DND-41 (cell line): ENCODE measurements around the gene GFM1.

ENCODE experiments used
- ATAC-seq: fragments of 200-7000 bp; cut with Tn5 transposase; 3 replicates; pipeline ENCODE4 v1.9.1; 2021; ENCODE audit warnings: low read depth; ENCODE audit not compliant: insufficient read depth
- DNase-seq: peaks from one replicate; pipeline ENCODE4 v3.0.0-alpha.2; 2020
- H2AFZ ChIP-seq: 2 replicates; pipeline ENCODE4 v1.6.0; 2012; ENCODE audit warnings: low read depth, low read length
- H3K27ac ChIP-seq: 2 replicates; pipeline ENCODE4 v1.5.1; 2012; ENCODE audit warnings: low read length, inconsistent platforms
- H3K27me3 ChIP-seq: fragments of 200-600 bp; sonication (generic); 2 replicates; pipeline ENCODE4 v1.6.0; 2012; ENCODE audit warnings: low read length, mild to moderate bottlenecking, inconsistent platforms; ENCODE audit not compliant: insufficient read depth, poor library complexity
- H3K36me3 ChIP-seq: 2 replicates; pipeline ENCODE4 v1.5.1; 2012; ENCODE audit warnings: low read length, inconsistent platforms; ENCODE audit not compliant: insufficient read depth
- H3K4me1 ChIP-seq: 2 replicates; pipeline ENCODE4 v1.5.1; 2012; ENCODE audit warnings: mild to moderate bottlenecking, low read length; ENCODE audit not compliant: insufficient read depth
- H3K4me2 ChIP-seq: 2 replicates; pipeline ENCODE4 v1.6.0; 2012; ENCODE audit warnings: mild to moderate bottlenecking, moderate library complexity, low read length, inconsistent platforms; ENCODE audit not compliant: insufficient read depth
- H3K4me3 ChIP-seq, 2 experiments: fragments of 200-600 bp in 1 of 2; shearing (Covaris generic) in 1 of 2; 2 replicates each; pipeline ENCODE4 v1.5.1; 2012 to 2016; ENCODE audit warnings: inconsistent platforms in 2 of 2, low read length in 2 of 2, mild to moderate bottlenecking in 2 of 2, low read depth in 1 of 2, moderate library complexity in 1 of 2
- H3K79me2 ChIP-seq: 2 replicates; pipeline ENCODE4 v1.6.0; 2012; ENCODE audit warnings: low read length, inconsistent platforms; ENCODE audit not compliant: insufficient read depth
- H3K9ac ChIP-seq: 2 replicates; pipeline ENCODE4 v1.6.0; 2012; ENCODE audit warnings: low read depth, mild to moderate bottlenecking, inconsistent platforms, low read length, moderate library complexity
- H3K9me3 ChIP-seq: 2 replicates; pipeline ENCODE4 v1.5.1; 2012; ENCODE audit warnings: low read length, moderate library complexity, mild to moderate bottlenecking, inconsistent platforms; ENCODE audit not compliant: insufficient read depth, severe bottlenecking
- H4K20me1 ChIP-seq: 2 replicates; pipeline ENCODE4 v1.6.0; 2012; ENCODE audit warnings: low read length; ENCODE audit not compliant: insufficient read depth
- CTCF ChIP-seq: IDR thresholded peaks from 2 replicates; pipeline ENCODE4 v1.5.1; 2012; ENCODE audit warnings: borderline replicate concordance, low read length, moderate library complexity, mild to moderate bottlenecking; ENCODE audit not compliant: poor library complexity, severe bottlenecking; ENCODE audit errors: extremely low read depth
- EZH2 ChIP-seq: IDR thresholded peaks from 3 replicates; pipeline ENCODE4 v1.6.1; 2012; ENCODE audit warnings: borderline replicate concordance, low read depth, mild to moderate bottlenecking, moderate library complexity, low read length, inconsistent platforms; ENCODE audit not compliant: severe bottlenecking

The GFM1 gene

DNA sequence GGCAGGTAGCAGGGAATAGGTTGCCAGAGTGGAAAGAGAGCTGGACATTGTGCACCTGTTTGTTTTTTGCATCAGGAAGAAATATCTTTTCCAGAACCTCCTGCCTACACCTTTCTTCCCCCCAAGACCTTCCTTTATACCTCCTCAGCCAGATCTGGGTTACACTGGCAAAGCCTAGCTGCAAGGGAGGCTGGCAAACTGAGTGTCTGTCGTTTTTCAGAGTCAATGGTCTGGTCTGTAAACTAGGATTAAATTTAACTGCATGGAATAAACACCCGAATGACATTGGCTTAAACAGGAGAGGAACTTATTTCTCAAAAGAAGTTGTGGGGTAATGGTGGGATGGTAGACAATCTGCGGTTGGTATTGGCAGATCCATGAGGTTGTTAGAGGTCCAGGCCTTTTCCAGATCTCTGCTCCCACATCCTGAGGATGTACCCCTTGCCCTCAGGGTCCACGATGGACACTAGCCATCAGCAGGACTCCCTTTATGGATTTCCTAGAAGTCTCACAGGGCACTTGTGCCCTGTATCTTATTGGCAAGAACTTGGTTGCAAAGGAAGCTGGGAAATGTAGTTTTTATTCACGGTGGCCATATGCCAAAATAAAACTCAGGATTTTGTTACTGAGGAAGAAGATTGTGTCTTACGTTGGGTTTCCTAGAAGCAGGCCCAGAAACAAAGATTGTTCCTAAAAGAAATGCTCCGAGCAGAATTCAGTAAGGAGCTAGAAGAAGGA is 91.1 kb downstream of the GFM1 start:
- Histone ChIP-seq H2AFZ (no peak overlapping the region), H3K27ac (no peak overlapping the region), H3K9me3 (peaks cover 7% of the 10 kb centered on the region), H3K9ac (no peak overlapping the region), H3K4me1 (no peaks in the 10 kb centered on the region), H3K79me2 (no peaks in the 10 kb centered on the region), H3K4me3 (no peak overlapping the region), H4K20me1 (no peaks in the 10 kb centered on the region), H3K4me2 (no peak overlapping the region), H3K27me3 (no peaks in the 10 kb centered on the region), H3K36me3 (no peaks in the 10 kb centered on the region)
- no peak for ATAC-seq
- DNase-seq, result no peak
- TF ChIP-seq CTCF, result no peak
- no peak for TF ChIP-seq EZH2

- no peak overlapping the region for H3K9ac ChIP-seq
- TF ChIP-seq EZH2 (no peak), CTCF (no peak)
- H3K9me3 ChIP-seq, result peaks cover 7% of the 10 kb centered on the region
- no peak overlapping the region for H3K27ac ChIP-seq
- no peaks in the 10 kb centered on the region for H3K27me3 ChIP-seq
- H3K4me1 ChIP-seq, result no peaks in the 10 kb centered on the region
- ATAC-seq (no peak), DNase-seq (no peak)
- H4K20me1 ChIP-seq, result no peaks in the 10 kb centered on the region
- no peak overlapping the region for H3K4me3 ChIP-seq
- H3K79me2 ChIP-seq, result no peaks in the 10 kb centered on the region
- H3K4me2 ChIP-seq, result no peak overlapping the region
- no peaks in the 10 kb centered on the region for H3K36me3 ChIP-seq
- no peak overlapping the region for H2AFZ ChIP-seq
These were observed 93.1 kb downstream of the GFM1 start for GRCh38 chr3:158737410-158737809.

DNA sequence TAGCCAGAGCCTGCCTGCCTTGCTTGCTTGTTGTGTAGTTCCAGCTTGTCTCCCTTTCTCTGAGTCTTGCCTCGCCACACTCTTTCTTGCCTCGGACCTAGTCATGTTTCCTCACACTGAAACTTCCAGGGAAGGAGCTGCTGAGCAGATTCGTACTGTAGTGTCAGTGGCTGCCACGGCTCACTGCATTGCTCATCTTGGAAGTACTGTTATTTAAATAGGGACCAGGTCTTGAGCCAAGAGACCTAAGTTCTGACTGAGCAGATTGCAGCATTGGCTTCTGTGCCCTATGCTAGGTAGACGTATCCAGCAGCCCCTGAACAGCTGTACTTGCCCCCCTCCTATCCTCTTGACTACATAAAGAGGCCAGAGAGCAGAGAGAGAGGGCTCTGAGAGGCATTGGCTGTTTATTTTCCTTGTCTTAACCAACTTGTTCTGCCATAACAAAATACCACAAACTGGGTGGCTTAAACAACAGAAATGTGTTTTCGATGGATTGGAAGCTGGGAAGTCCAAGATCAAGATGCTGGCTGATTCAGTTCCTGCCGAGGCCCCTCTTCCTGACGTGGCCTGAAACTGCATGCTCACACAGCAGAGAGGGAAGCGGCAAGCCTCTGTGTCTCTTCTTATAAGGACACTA is 93.8 kb downstream of the GFM1 start:
- DNase-seq, result no peak
- TF ChIP-seq EZH2 (no peak), CTCF (no peak)
- H3K9ac ChIP-seq, result no peak overlapping the region
- no peak overlapping the region for H3K27ac ChIP-seq
- H3K79me2 ChIP-seq, result no peaks in the 10 kb centered on the region
- no peak overlapping the region for H2AFZ ChIP-seq
- no peaks in the 10 kb centered on the region for H3K27me3 ChIP-seq
- H3K9me3 ChIP-seq, result peaks cover 5% of the 10 kb centered on the region
- ATAC-seq, result no peak
- no peaks in the 10 kb centered on the region for H4K20me1 ChIP-seq
- H3K4me1 ChIP-seq, result no peaks in the 10 kb centered on the region
- no peak overlapping the region for H3K4me2 ChIP-seq
- H3K4me3 ChIP-seq, result no peak overlapping the region
- H3K36me3 ChIP-seq, result no peaks in the 10 kb centered on the region
